ENCODE results near the gene TTC7B. TPM values are rescaled to one million over a fixed set of nuclear protein-coding genes. Genes with fewer than 3 reads are reported as not detected.

TTC7B gene
- total RNA-seq, 1 donor from 2014 or later = 20.6 TPM

- Mint-ChIP-seq H3K36me3 (no peaks in the 10 kb centered on the region), H3K27me3 (ENCODE audit: insufficient read depth, low read depth) (peaks cover 9% of the 10 kb centered on the region), H3K4me1 (peaks cover 26% of the 10 kb centered on the region), H3K4me3 (no peak overlapping the region), H3K27ac (peak overlapping the region; percentile 78), H3K9me3 (peaks cover 8% of the 10 kb centered on the region)
- no peaks in the 10 kb centered on the region for H3K9me3 ChIP-seq (ENCODE audit: low read depth)
- no peak for TF ChIP-seq EZH2 (IDR thresholded peaks at IDR 0.05)
- TF ChIP-seq EZH2phosphoT487 (IDR thresholded peaks at IDR 0.05) = no peak
- TF ChIP-seq CTCF (IDR thresholded peaks at IDR 0.05) = no peak
- no peak overlapping the region for H3K4me2 ChIP-seq
- peaks cover 21% of the 10 kb centered on the region for H3K4me1 ChIP-seq
- H3F3A ChIP-seq (ENCODE audit: low read depth) = peaks cover 12% of the 10 kb centered on the region
- H3K4me3 ChIP-seq = no peak overlapping the region
- no peaks in the 10 kb centered on the region for H3K27me3 ChIP-seq
- no peaks in the 10 kb centered on the region for H4K20me1 ChIP-seq (ENCODE audit: low read depth)
- H2AFZ ChIP-seq (replicated peaks) = no peak overlapping the region
- no peak overlapping the region for H3K9ac ChIP-seq
- DNase-seq (ENCODE audit: low spot score) = no peak
- H3K36me3 ChIP-seq = no peaks in the 10 kb centered on the region
- H3K79me2 ChIP-seq (ENCODE audit: low read depth) = no peaks in the 10 kb centered on the region
- no peak overlapping the region for H3K27ac ChIP-seq
Measured at GRCh38 chr14:90521930-90522483, 294.2 kb downstream of the TTC7B start.

- no peak overlapping the region for H3K4me3 Mint-ChIP-seq
- H3K27me3 Mint-ChIP-seq (ENCODE audit: insufficient read depth, low read depth) = peaks cover 9% of the 10 kb centered on the region
- H3K79me2 ChIP-seq (ENCODE audit: low read depth) = no peaks in the 10 kb centered on the region
- no peaks in the 10 kb centered on the region for H4K20me1 ChIP-seq (ENCODE audit: low read depth)
- H3K9me3 ChIP-seq (ENCODE audit: low read depth) = no peaks in the 10 kb centered on the region
- H2AFZ ChIP-seq (replicated peaks) = no peak overlapping the region
- no peak overlapping the region for H3K4me2 ChIP-seq
- peak overlapping the region; percentile 67 for H3K27ac Mint-ChIP-seq
- peaks cover 4% of the 10 kb centered on the region for H3K9me3 Mint-ChIP-seq
- no peak overlapping the region for H3K27ac ChIP-seq
- H3K27me3 ChIP-seq = no peaks in the 10 kb centered on the region
- H3K4me1 Mint-ChIP-seq = peaks cover 27% of the 10 kb centered on the region
- no peak for DNase-seq (ENCODE audit: low spot score)
- H3K36me3 ChIP-seq = no peaks in the 10 kb centered on the region
- peaks cover 12% of the 10 kb centered on the region for H3F3A ChIP-seq (ENCODE audit: low read depth)
- no peaks in the 10 kb centered on the region for H3K36me3 Mint-ChIP-seq
- H3K4me3 ChIP-seq = no peak overlapping the region
- TF ChIP-seq CTCF (IDR thresholded peaks at IDR 0.05) (no peak), EZH2 (IDR thresholded peaks at IDR 0.05) (no peak), EZH2phosphoT487 (IDR thresholded peaks at IDR 0.05) (no peak)
- peaks cover 24% of the 10 kb centered on the region for H3K4me1 ChIP-seq
- no peak overlapping the region for H3K9ac ChIP-seq
Measured at GRCh38 chr14:90521084-90521929, 294.9 kb downstream of the TTC7B start.

GRCh38 chr14:90520326-90520725 lies 295.9 kb downstream of the TTC7B start:
- Histone ChIP-seq H4K20me1 (ENCODE audit: low read depth) (no peaks in the 10 kb centered on the region), H3K9ac (no peak overlapping the region), H3K79me2 (ENCODE audit: low read depth) (no peaks in the 10 kb centered on the region), H3K4me3 (no peak overlapping the region), H3K36me3 (no peaks in the 10 kb centered on the region), H2AFZ (replicated peaks) (no peak overlapping the region), H3K4me2 (no peak overlapping the region), H3F3A (ENCODE audit: low read depth) (peaks cover 12% of the 10 kb centered on the region), H3K27ac (no peak overlapping the region), H3K9me3 (ENCODE audit: low read depth) (no peaks in the 10 kb centered on the region), H3K27me3 (no peaks in the 10 kb centered on the region), H3K4me1 (peaks cover 24% of the 10 kb centered on the region)
- TF ChIP-seq EZH2 (IDR thresholded peaks at IDR 0.05) = no peak
- no peak for TF ChIP-seq CTCF (IDR thresholded peaks at IDR 0.05)
- TF ChIP-seq EZH2phosphoT487 (IDR thresholded peaks at IDR 0.05) = no peak
- no peaks in the 10 kb centered on the region for H3K9me3 Mint-ChIP-seq
- no peaks in the 10 kb centered on the region for H3K36me3 Mint-ChIP-seq
- peaks cover 34% of the 10 kb centered on the region for H3K4me1 Mint-ChIP-seq
- no peak overlapping the region for H3K4me3 Mint-ChIP-seq
- H3K27me3 Mint-ChIP-seq (ENCODE audit: insufficient read depth, low read depth) = peaks cover 9% of the 10 kb centered on the region
- no peak overlapping the region for H3K27ac Mint-ChIP-seq
- no peak for DNase-seq (ENCODE audit: low spot score)

Measured in neural progenitor cell (in vitro differentiated cells).